ENCODE results near the gene FAM120A. TPM values are rescaled to one million over a fixed set of nuclear protein-coding genes. Genes with fewer than 3 reads are reported as not detected.

The FAM120A gene
- total and polyA plus RNA-seq, 2 donors (not counting 1 experiment from before 2014, with no cell fraction given): 85.8 to 136 TPM

GRCh38 chr9:93582550-93582949 lies 131.1 kb downstream of the FAM120A start:
- H3K36me3 ChIP-seq (ENCODE audit: control insufficient read depth, insufficient read depth, low read length): no peaks in the 10 kb centered on the region
- H3K9me3 ChIP-seq (ENCODE audit: control insufficient read depth, insufficient read depth, low read depth, low read length): no peaks in the 10 kb centered on the region
- TF ChIP-seq EZH2 (IDR thresholded peaks at IDR 0.05; ENCODE audit: low read length, missing control alignments): no peak
- TF ChIP-seq CTCF (conservative IDR thresholded peaks at IDR 0.05 in 1 of 2, IDR thresholded peaks at IDR 0.05 in 1 of 2; ENCODE audit: low read depth in 1 of 2, low read length in 2 of 2): no peak
- H3K79me2 ChIP-seq (ENCODE audit: control insufficient read depth, insufficient read depth, low read length): peaks cover 68% of the 10 kb centered on the region
- no peaks in the 10 kb centered on the region for H4K20me1 ChIP-seq (ENCODE audit: control insufficient read depth, extremely low read depth, insufficient read depth, low read length)
- DNase-seq (ENCODE audit: low read depth in 2 of 2): no peak
- H3K4me2 ChIP-seq (ENCODE audit: extremely low read depth, insufficient read depth, low read length): no peak overlapping the region
- no peak overlapping the region for H3K4me3 ChIP-seq (replicated peaks in 1 of 4; ENCODE audit: control extremely low read depth in 1 of 4, insufficient read depth in 1 of 4, low read depth in 3 of 4, low read length in 4 of 4)
- H2AFZ ChIP-seq (ENCODE audit: low read length): no peak overlapping the region
- H3K27ac ChIP-seq (ENCODE audit: insufficient read depth, low read length): no peak overlapping the region
- no peaks in the 10 kb centered on the region for H3K4me1 ChIP-seq (ENCODE audit: control insufficient read depth, extremely low read depth, insufficient read depth, low read length)
- H3K27me3 ChIP-seq (ENCODE audit: control insufficient read depth, insufficient read depth, low read length): no peaks in the 10 kb centered on the region
- H3K9ac ChIP-seq (ENCODE audit: insufficient read depth, low read length): no peak overlapping the region

- no peaks in the 10 kb centered on the region for H4K20me1 ChIP-seq (ENCODE audit: control insufficient read depth, extremely low read depth, insufficient read depth, low read length)
- no peak for DNase-seq (ENCODE audit: low read depth in 2 of 2)
- no peak for TF ChIP-seq CTCF (conservative IDR thresholded peaks at IDR 0.05 in 1 of 2, IDR thresholded peaks at IDR 0.05 in 1 of 2; ENCODE audit: low read depth in 1 of 2, low read length in 2 of 2)
- no peak for TF ChIP-seq EZH2 (IDR thresholded peaks at IDR 0.05; ENCODE audit: low read length, missing control alignments)
- no peak overlapping the region for H3K27ac ChIP-seq (ENCODE audit: insufficient read depth, low read length)
- H3K9me3 ChIP-seq (ENCODE audit: control insufficient read depth, insufficient read depth, low read depth, low read length): no peaks in the 10 kb centered on the region
- H3K79me2 ChIP-seq (ENCODE audit: control insufficient read depth, insufficient read depth, low read length): peaks cover 60% of the 10 kb centered on the region
- H3K4me3 ChIP-seq (replicated peaks in 1 of 4; ENCODE audit: control extremely low read depth in 1 of 4, insufficient read depth in 1 of 4, low read depth in 3 of 4, low read length in 4 of 4): no peak overlapping the region
- no peaks in the 10 kb centered on the region for H3K36me3 ChIP-seq (ENCODE audit: control insufficient read depth, insufficient read depth, low read length)
- no peak overlapping the region for H3K4me2 ChIP-seq (ENCODE audit: extremely low read depth, insufficient read depth, low read length)
- no peak overlapping the region for H3K9ac ChIP-seq (ENCODE audit: insufficient read depth, low read length)
- peaks cover 9% of the 10 kb centered on the region for H3K4me1 ChIP-seq (ENCODE audit: control insufficient read depth, extremely low read depth, insufficient read depth, low read length)
- H2AFZ ChIP-seq (ENCODE audit: low read length): no peak overlapping the region
- no peaks in the 10 kb centered on the region for H3K27me3 ChIP-seq (ENCODE audit: control insufficient read depth, insufficient read depth, low read length)
These were observed 133.8 kb downstream of the FAM120A start for GRCh38 chr9:93585259-93585658.

- Histone ChIP-seq H3K4me1 (ENCODE audit: control insufficient read depth, extremely low read depth, insufficient read depth, low read length) (peaks cover 9% of the 10 kb centered on the region), H3K4me2 (ENCODE audit: extremely low read depth, insufficient read depth, low read length) (no peak overlapping the region), H3K9ac (ENCODE audit: insufficient read depth, low read length) (no peak overlapping the region), H4K20me1 (ENCODE audit: control insufficient read depth, extremely low read depth, insufficient read depth, low read length) (no peaks in the 10 kb centered on the region), H3K4me3 (replicated peaks in 1 of 4; ENCODE audit: control extremely low read depth in 1 of 4, insufficient read depth in 1 of 4, low read depth in 3 of 4, low read length in 4 of 4) (no peak overlapping the region), H3K36me3 (ENCODE audit: control insufficient read depth, insufficient read depth, low read length) (no peaks in the 10 kb centered on the region), H3K27me3 (ENCODE audit: control insufficient read depth, insufficient read depth, low read length) (no peaks in the 10 kb centered on the region), H3K79me2 (ENCODE audit: control insufficient read depth, insufficient read depth, low read length) (peaks cover 59% of the 10 kb centered on the region), H3K9me3 (ENCODE audit: control insufficient read depth, insufficient read depth, low read depth, low read length) (no peaks in the 10 kb centered on the region), H2AFZ (ENCODE audit: low read length) (no peak overlapping the region), H3K27ac (ENCODE audit: insufficient read depth, low read length) (no peak overlapping the region)
- TF ChIP-seq EZH2 (IDR thresholded peaks at IDR 0.05; ENCODE audit: low read length, missing control alignments) (no peak), CTCF (conservative IDR thresholded peaks at IDR 0.05 in 1 of 2, IDR thresholded peaks at IDR 0.05 in 1 of 2; ENCODE audit: low read depth in 1 of 2, low read length in 2 of 2) (no peak)
- no peak for DNase-seq (ENCODE audit: low read depth in 2 of 2)
These were observed 134.2 kb downstream of the FAM120A start for GRCh38 chr9:93585695-93586094.

All from fibroblast of lung (primary cell).